ENCODE results near the gene RNGTT.
"Not testable (repeated sequence)": the region's sequence is repeated elsewhere in the genome, so short reads cannot be mapped to it uniquely, and the experiment has no call there.

Gene RNGTT

GRCh38 chr6:88741939-88742338, 221.5 kb downstream of the RNGTT start:
- no peak overlapping the region for H3K4me3 ChIP-seq (ENCODE audit: low read depth, low read length)

GRCh38 chr6:88741071-88741470, 222.3 kb downstream of the RNGTT start:
- H3K4me3 ChIP-seq (ENCODE audit: low read depth, low read length), result no peak overlapping the region

- no peak overlapping the region for H3K4me3 ChIP-seq (ENCODE audit: low read depth, low read length)
These were observed 228.9 kb downstream of the RNGTT start for GRCh38 chr6:88734544-88734943.

GRCh38 chr6:88730611-88731011, 232.8 kb downstream of the RNGTT start:
- no peak overlapping the region for H3K4me3 ChIP-seq (ENCODE audit: low read depth, low read length)

- H3K4me3 ChIP-seq (ENCODE audit: low read depth, low read length), result no peak overlapping the region
These were observed 234.7 kb downstream of the RNGTT start for GRCh38 chr6:88728756-88729155.

GRCh38 chr6:88726409-88726808, 237.0 kb downstream of the RNGTT start:
- H3K4me3 ChIP-seq (ENCODE audit: low read depth, low read length), result not testable (repeated sequence)

- no peak overlapping the region for H3K4me3 ChIP-seq (ENCODE audit: low read depth, low read length)
These were observed 238.1 kb downstream of the RNGTT start for GRCh38 chr6:88725111-88725975.

- H3K4me3 ChIP-seq (ENCODE audit: low read depth, low read length), result no peak overlapping the region
These were observed 240.7 kb downstream of the RNGTT start for GRCh38 chr6:88722686-88723085.

- not testable (repeated sequence) for H3K4me3 ChIP-seq (ENCODE audit: low read depth, low read length)
These were observed 247.0 kb downstream of the RNGTT start for GRCh38 chr6:88716399-88716798.

- no peak overlapping the region for H3K4me3 ChIP-seq (ENCODE audit: low read depth, low read length)
These were observed 251.0 kb downstream of the RNGTT start for GRCh38 chr6:88712243-88712936.

- H3K4me3 ChIP-seq (ENCODE audit: low read depth, low read length), result no peak overlapping the region
These were observed 253.6 kb downstream of the RNGTT start for GRCh38 chr6:88709819-88710246.

- no peak overlapping the region for H3K4me3 ChIP-seq (ENCODE audit: low read depth, low read length)
These were observed 255.1 kb downstream of the RNGTT start for GRCh38 chr6:88708197-88708744.

- no peak overlapping the region for H3K4me3 ChIP-seq (ENCODE audit: low read depth, low read length)
These were observed 257.8 kb downstream of the RNGTT start for GRCh38 chr6:88705601-88706000.

- H3K4me3 ChIP-seq (ENCODE audit: low read depth, low read length), result no peak overlapping the region
These were observed 258.4 kb downstream of the RNGTT start for GRCh38 chr6:88704980-88705379.

GRCh38 chr6:88702956-88703556, 260.4 kb downstream of the RNGTT start:
- H3K4me3 ChIP-seq (ENCODE audit: low read depth, low read length), result no peak overlapping the region

- no peak overlapping the region for H3K4me3 ChIP-seq (ENCODE audit: low read depth, low read length)
These were observed 264.8 kb downstream of the RNGTT start for GRCh38 chr6:88698661-88699060.

GRCh38 chr6:88695937-88696336, 267.5 kb downstream of the RNGTT start:
- no peak overlapping the region for H3K4me3 ChIP-seq (ENCODE audit: low read depth, low read length)

- no peak overlapping the region for H3K4me3 ChIP-seq (ENCODE audit: low read depth, low read length)
These were observed 279.7 kb downstream of the RNGTT start for GRCh38 chr6:88683734-88684133.

- H3K4me3 ChIP-seq (ENCODE audit: low read depth, low read length), result no peak overlapping the region
These were observed 282.8 kb downstream of the RNGTT start for GRCh38 chr6:88680654-88681053.

- no peak overlapping the region for H3K4me3 ChIP-seq (ENCODE audit: low read depth, low read length)
These were observed 283.6 kb downstream of the RNGTT start for GRCh38 chr6:88679841-88680240.

GRCh38 chr6:88677356-88677755, 286.1 kb downstream of the RNGTT start:
- H3K4me3 ChIP-seq (ENCODE audit: low read depth, low read length), result no peak overlapping the region

All from iPS-11a (cell line).